ENCODE data around the gene PDE4A. TPM values are rescaled to one million over a fixed set of nuclear protein-coding genes. Genes with fewer than 3 reads are reported as not detected.
"Not testable (repeated sequence)": the region's sequence is repeated elsewhere in the genome, so short reads cannot be mapped to it uniquely, and the experiment has no call there.

The PDE4A gene
- total RNA-seq, 1 donor from 2014 or later, result 0.26 TPM

DNA sequence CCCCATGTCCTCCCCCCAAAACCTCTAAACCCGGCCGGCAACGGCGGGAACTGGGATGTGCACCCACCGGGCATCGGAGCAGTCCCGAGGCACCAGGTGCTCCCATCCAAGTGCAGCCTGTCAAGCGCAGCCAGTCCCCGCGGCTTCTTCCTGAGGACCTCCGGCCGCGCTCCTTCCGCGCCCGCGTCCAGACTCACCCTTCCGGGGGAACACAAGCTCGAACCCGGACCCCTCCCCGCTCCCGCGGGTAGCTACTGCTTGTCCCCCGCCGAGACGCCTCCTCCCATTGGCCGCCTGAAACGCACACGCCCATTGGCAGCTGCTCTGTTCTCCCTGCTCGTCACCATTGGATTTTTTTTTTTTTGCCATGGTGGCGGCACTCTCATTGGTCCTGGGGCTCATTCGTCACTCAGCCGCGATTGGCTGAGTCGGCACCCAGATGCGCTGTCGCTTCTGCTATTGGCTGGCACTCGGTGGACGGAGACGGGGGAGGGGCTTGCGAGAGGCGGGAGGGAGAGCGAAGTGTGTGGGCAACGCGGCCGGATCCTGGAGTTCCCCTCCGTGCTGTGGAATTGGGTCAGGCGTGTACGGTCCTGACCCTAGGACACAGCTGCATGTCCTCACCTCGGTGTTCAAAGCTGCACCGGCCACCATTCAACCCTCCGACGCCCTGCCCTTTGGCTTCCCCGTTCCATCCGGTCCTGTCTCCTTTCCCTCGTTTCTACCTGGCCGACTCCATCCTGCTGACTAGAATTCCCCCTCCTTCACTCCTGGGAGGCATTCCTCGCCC lies 39.8 kb upstream of the PDE4A start, which contains the start of gene TYK2:
Gene TYK2, minus strand, starts transcription at position 260 of the 790 bp plus-strand sequence. CDS start 2,166 bp downstream, outside the sequence.
- FAIRE-seq (peak; percentile 18), DNase-seq (ENCODE audit: low read depth) (peak; percentile 96)
- Histone ChIP-seq H3K36me3 (ENCODE audit: control insufficient read depth, insufficient read depth, low read length) (peaks cover 6% of the 10 kb centered on the region), H3K4me3 (ENCODE audit: low read depth, low read length) (peak within 1 kb of the TSS; percentile 98), H3K27me3 (ENCODE audit: control insufficient read depth, insufficient read depth, low read length) (no peaks in the 10 kb centered on the region)
- no peak for TF ChIP-seq CTCF (IDR thresholded peaks at IDR 0.05; ENCODE audit: insufficient read depth, low read length, severe bottlenecking)

DNA sequence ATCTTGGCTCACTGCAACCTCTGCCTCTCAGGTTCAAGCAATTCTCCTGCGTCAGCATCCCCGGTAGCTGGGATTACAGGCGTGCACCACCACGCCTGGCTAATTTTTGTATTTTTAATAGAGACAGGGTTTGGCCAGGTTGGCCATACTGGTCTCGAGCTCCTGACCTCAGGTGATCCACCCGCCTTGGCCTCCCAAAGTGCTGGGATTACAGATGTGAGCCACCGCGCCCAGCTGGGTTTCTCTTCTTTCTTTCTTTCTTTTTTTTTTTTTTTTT lies 37.2 kb upstream of the PDE4A start:
- not testable (repeated sequence) for FAIRE-seq; H3K27me3 ChIP-seq (ENCODE audit: control insufficient read depth, insufficient read depth, low read length); H3K36me3 ChIP-seq (ENCODE audit: control insufficient read depth, insufficient read depth, low read length); H3K4me3 ChIP-seq (ENCODE audit: low read depth, low read length); DNase-seq (ENCODE audit: low read depth)

- FAIRE-seq (no peak), DNase-seq (ENCODE audit: low read depth) (no peak)
- no peak overlapping the region for H3K4me3 ChIP-seq (ENCODE audit: low read depth, low read length)
- H3K27me3 ChIP-seq (ENCODE audit: control insufficient read depth, insufficient read depth, low read length), result no peaks in the 10 kb centered on the region
- H3K36me3 ChIP-seq (ENCODE audit: control insufficient read depth, insufficient read depth, low read length), result no peaks in the 10 kb centered on the region
- no peak for TF ChIP-seq CTCF (IDR thresholded peaks at IDR 0.05; ENCODE audit: insufficient read depth, low read length, severe bottlenecking)
Measured at GRCh38 chr19:10384580-10384979, 35.8 kb upstream of the PDE4A start.

DNA sequence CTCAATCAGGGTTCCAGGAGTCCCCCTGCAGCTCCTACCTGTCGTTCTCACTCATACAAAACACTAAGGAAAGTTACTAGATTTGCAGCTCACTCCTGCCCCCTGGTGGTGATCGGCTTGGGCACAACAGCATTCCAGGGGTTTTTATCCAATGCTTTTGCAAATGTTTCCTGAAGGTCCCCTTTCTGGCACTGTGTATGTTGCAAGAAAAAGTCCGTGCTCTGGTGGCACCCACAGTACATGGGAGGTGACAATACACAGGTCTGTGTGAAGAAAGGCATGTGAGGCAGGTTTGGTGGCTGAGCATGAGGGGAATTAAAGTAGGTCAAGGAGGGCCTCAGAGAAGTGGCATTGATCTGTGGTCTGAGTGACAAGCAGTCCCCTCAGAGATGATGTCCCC lies 31.4 kb upstream of the PDE4A start:
- Histone ChIP-seq H3K36me3 (ENCODE audit: control insufficient read depth, insufficient read depth, low read length) (peaks cover 9% of the 10 kb centered on the region), H3K27me3 (ENCODE audit: control insufficient read depth, insufficient read depth, low read length) (no peaks in the 10 kb centered on the region), H3K4me3 (ENCODE audit: low read depth, low read length) (no peak overlapping the region)
- peak; percentile 87 for TF ChIP-seq CTCF (IDR thresholded peaks at IDR 0.05; ENCODE audit: insufficient read depth, low read length, severe bottlenecking)
- FAIRE-seq (peak; percentile 7), DNase-seq (ENCODE audit: low read depth) (peak; percentile 65)

GRCh38 chr19:10389863-10390262 lies 30.5 kb upstream of the PDE4A start:
- TF ChIP-seq CTCF (IDR thresholded peaks at IDR 0.05; ENCODE audit: insufficient read depth, low read length, severe bottlenecking), result peak; percentile 21
- no peaks in the 10 kb centered on the region for H3K27me3 ChIP-seq (ENCODE audit: control insufficient read depth, insufficient read depth, low read length)
- DNase-seq (ENCODE audit: low read depth), result no peak
- H3K4me3 ChIP-seq (ENCODE audit: low read depth, low read length), result no peak overlapping the region
- FAIRE-seq, result no peak
- H3K36me3 ChIP-seq (ENCODE audit: control insufficient read depth, insufficient read depth, low read length), result peaks cover 10% of the 10 kb centered on the region

DNA sequence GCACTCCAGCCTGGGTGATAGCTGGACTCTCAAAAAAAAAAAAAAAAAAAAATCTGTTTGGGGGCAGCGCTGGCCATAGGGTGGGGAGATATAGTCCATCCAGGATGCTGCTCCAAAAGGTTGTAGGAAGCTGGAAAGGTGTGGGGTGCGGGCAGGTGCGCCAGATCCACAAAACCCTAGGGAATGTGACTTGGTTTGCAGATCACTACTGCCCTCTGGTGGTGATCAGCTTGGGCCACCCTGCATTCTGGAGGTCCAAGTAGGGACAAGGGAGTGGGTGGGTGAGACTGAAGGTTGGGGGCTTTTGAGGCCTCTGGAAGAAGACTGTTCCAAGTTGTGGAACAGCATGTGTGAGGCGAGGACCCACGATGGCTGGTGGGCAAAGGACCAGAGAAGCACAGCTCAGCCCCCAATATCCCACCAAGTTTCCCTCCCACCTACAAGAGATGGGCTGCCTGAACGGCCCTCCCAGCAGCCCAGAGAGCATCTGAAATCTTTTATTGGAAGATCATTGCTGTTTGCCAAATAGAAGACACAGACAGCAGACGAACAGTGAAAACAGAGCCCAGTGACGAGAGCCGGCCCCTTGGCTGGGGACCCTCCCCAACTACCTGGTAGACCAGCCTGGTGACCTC lies 29.6 kb upstream of the PDE4A start:
- no peak for FAIRE-seq
- DNase-seq (ENCODE audit: low read depth), result peak; percentile 65
- TF ChIP-seq CTCF (IDR thresholded peaks at IDR 0.05; ENCODE audit: insufficient read depth, low read length, severe bottlenecking), result peak; percentile 92
- no peaks in the 10 kb centered on the region for H3K27me3 ChIP-seq (ENCODE audit: control insufficient read depth, insufficient read depth, low read length)
- H3K36me3 ChIP-seq (ENCODE audit: control insufficient read depth, insufficient read depth, low read length), result peaks cover 13% of the 10 kb centered on the region
- no peak overlapping the region for H3K4me3 ChIP-seq (ENCODE audit: low read depth, low read length)

Data from bronchial epithelial cell (primary cell).